Smooth muscle cell (in vitro differentiated cells): ENCODE measurements around the gene ARHGAP40. TPM values are rescaled to one million over a fixed set of nuclear protein-coding genes. Genes with fewer than 3 reads are reported as not detected.

Source experiments
- DNase-seq: peaks from one replicate; lab custom pipeline; 2025; ENCODE audit not compliant: unreplicated experiment; lab: John Stamatoyannopoulos, UW
- H2AFZ ChIP-seq: fragments of 200-600 bp; sonication (generic); 2 replicates; pipeline ENCODE4 v1.6.0; 2016; ENCODE audit warnings: antibody characterized with exemption, low read depth, mild to moderate bottlenecking
- H3F3A ChIP-seq: fragments of 200-600 bp; sonication (generic); 2 replicates; pipeline ENCODE4 v1.6.0; 2017; ENCODE audit warnings: antibody characterized with exemption, low read depth
- H3K27ac ChIP-seq: fragments of 200-600 bp; sonication (generic); 2 replicates; pipeline ENCODE4 v1.5.1; 2016; ENCODE audit warnings: low read depth, mild to moderate bottlenecking
- H3K27me3 ChIP-seq: fragments of 200-600 bp; sonication (generic); 2 replicates; pipeline ENCODE4 v1.6.1; 2016; ENCODE audit warnings: low read depth, mild to moderate bottlenecking
- H3K36me3 ChIP-seq: fragments of 200-600 bp; sonication (generic); 2 replicates; pipeline ENCODE4 v1.5.1; 2016; ENCODE audit warnings: low read depth
- H3K4me1 ChIP-seq: fragments of 200-600 bp; sonication (generic); 2 replicates; pipeline ENCODE4 v1.5.1; 2016; ENCODE audit warnings: low read depth
- H3K4me2 ChIP-seq: fragments of 200-600 bp; sonication (generic); 2 replicates; pipeline ENCODE4 v1.6.0; 2016; ENCODE audit warnings: mild to moderate bottlenecking
- H3K4me3 ChIP-seq: fragments of 200-600 bp; sonication (generic); 2 replicates; pipeline ENCODE4 v1.5.1; 2016; ENCODE audit warnings: mild to moderate bottlenecking
- H3K79me2 ChIP-seq: fragments of 200-600 bp; sonication (generic); 2 replicates; pipeline ENCODE4 v1.6.0; 2016; ENCODE audit warnings: low read depth, mild to moderate bottlenecking
- H3K9ac ChIP-seq: fragments of 200-600 bp; sonication (generic); 2 replicates; pipeline ENCODE4 v1.6.0; 2016; ENCODE audit warnings: low read depth
- H3K9me3 ChIP-seq: fragments of 200-600 bp; sonication (generic); replicated peaks from 2 replicates; pipeline ENCODE4 v1.5.1; 2016; ENCODE audit warnings: low read depth
- H4K20me1 ChIP-seq: fragments of 200-600 bp; sonication (generic); 2 replicates; pipeline ENCODE4 v1.6.0; 2016; ENCODE audit warnings: low read depth
- WGBS: methylation state at CpG from one replicate; pipeline ENCODE4 v1.1.7; 2016; ENCODE audit warnings: low lambda C conversion rate; 5-methylcytosine and 5-hydroxymethylcytosine counted together
- polyA plus RNA-seq: library from polyadenylated mRNA; unstranded; fragments of >200 nt; fragmentation: Nextera tagmentation; extraction: Ambion mirVana; gene quantifications from 2 replicates; pipeline ENCODE4 v1.2.1, GENCODE V29; 2016
- total RNA-seq: library from RNA; depleted of rRNA; stranded (reverse); fragments of >200 nt; gene quantifications from 2 replicates; pipeline ENCODE4 v1.2.3, GENCODE V29; 2014
- TF ChIP-seq, protein P1 (sequence below): fragments of 200-600 bp; sonication (generic); IDR thresholded peaks from 2 replicates; pipeline ENCODE4 v1.5.1; 2017; ENCODE audit warnings: borderline replicate concordance, mild to moderate bottlenecking, antibody characterized with exemption; ENCODE audit not compliant: insufficient read depth, poor library complexity, severe bottlenecking

The ARHGAP40 gene
- total and polyA plus RNA-seq, 2 experiments from 2014 or later, result 0.22 TPM; not detected in 1

DNA sequence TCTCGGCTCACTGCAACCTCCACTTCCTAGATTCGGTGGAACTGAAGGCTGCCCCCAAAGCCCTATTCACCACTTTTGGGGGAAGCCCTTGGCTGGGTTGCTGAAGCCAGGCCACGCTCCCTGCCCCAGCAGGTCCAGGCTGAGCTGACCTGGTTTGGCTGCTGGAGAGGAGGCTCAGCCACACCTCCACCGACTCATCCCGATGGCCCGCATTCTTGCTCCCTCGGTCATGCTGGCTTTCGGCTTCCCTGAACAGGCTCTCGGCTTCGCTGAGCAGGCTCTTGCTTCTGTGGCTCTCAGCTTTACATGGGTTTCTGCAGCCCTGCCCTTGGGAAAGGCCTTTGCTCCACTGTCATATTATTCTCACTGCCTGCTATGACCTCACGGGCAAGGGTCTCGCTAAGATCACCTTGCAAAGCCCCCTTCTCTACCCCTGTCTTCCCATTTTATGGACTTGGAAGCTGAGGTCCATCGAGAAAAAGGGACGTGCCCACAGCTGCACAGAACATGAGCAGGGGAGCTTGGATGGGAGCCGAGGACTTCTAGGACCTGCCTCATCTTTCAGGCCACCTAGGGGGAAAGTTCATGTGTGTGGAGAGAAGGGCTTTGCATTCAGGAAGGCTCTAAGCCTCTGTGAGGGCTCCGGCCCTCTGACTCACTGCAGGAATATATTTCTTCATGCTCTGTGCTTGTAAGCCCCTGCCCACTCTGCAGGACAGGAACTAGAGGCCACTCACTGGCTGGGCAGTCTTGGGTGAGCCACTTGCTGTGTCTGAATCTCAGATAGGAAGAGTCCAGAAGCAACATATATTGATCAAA lies 15.6 kb downstream of the ARHGAP40 start:
- Histone ChIP-seq H3K9ac (no peak overlapping the region), H3K27me3 (no peaks in the 10 kb centered on the region), H3K79me2 (no peaks in the 10 kb centered on the region), H3K27ac (peak overlapping the region; percentile 64), H2AFZ (no peak overlapping the region), H3K4me3 (no peak overlapping the region), H4K20me1 (no peaks in the 10 kb centered on the region), H3F3A (no peaks in the 10 kb centered on the region), H3K4me2 (peak overlapping the region; percentile 9), H3K4me1 (peaks cover 5% of the 10 kb centered on the region), H3K9me3 (no peaks in the 10 kb centered on the region), H3K36me3 (no peaks in the 10 kb centered on the region)
- TF ChIP-seq, protein P1, sequence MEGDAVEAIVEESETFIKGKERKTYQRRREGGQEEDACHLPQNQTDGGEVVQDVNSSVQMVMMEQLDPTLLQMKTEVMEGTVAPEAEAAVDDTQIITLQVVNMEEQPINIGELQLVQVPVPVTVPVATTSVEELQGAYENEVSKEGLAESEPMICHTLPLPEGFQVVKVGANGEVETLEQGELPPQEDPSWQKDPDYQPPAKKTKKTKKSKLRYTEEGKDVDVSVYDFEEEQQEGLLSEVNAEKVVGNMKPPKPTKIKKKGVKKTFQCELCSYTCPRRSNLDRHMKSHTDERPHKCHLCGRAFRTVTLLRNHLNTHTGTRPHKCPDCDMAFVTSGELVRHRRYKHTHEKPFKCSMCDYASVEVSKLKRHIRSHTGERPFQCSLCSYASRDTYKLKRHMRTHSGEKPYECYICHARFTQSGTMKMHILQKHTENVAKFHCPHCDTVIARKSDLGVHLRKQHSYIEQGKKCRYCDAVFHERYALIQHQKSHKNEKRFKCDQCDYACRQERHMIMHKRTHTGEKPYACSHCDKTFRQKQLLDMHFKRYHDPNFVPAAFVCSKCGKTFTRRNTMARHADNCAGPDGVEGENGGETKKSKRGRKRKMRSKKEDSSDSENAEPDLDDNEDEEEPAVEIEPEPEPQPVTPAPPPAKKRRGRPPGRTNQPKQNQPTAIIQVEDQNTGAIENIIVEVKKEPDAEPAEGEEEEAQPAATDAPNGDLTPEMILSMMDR, result no peak
- no peak for DNase-seq
- 48% methylated on average over 16 of the region's 16 CpGs for WGBS

DNA sequence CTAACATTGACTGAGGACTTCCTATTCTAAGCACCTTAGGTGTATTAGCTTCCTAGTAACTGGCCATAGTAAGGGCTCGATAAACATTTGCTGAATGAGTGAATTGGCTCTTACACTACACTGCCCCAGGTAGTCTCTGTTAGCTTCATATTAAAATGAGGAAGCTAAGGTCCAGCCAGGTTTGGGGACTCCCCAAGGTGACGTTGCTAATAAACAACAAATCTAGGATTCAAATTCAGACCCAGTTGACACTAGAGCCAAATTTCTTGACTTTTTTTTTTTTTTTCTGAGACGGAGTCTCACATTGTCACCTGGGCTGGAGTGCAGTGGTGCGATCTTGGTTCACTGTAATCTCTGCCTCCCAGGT lies 16.2 kb downstream of the ARHGAP40 start:
- WGBS, result 97% methylated on average over 4 of the region's 4 CpGs

DNA sequence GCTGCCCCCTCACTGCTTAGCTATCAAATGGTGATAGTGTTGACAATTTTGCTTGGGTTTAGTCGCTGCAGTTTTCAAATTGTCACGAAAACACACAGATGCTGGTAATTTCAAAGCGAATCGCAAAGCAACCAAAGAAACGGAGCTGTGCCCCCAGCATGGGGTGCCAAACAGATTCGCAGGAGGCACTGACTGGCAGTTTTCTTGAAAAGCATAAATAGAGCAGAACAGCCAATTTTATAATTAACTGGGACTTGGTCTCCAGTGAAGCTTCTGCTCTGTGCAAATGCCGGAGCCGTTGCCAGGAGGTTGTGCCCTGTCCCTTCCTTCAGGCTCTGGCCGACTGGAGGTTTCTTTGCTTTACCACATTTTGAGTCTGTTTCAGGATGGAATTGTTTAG lies 18.8 kb downstream of the ARHGAP40 start:
- no peak overlapping the region for H2AFZ ChIP-seq
- no peak overlapping the region for H3K9ac ChIP-seq
- peaks cover 5% of the 10 kb centered on the region for H3K4me1 ChIP-seq
- DNase-seq, result no peak
- H3K4me2 ChIP-seq, result no peak overlapping the region
- TF ChIP-seq, protein P1, result no peak
- no peak overlapping the region for H3K27ac ChIP-seq
- H3K36me3 ChIP-seq, result no peaks in the 10 kb centered on the region
- no peaks in the 10 kb centered on the region for H4K20me1 ChIP-seq
- H3K27me3 ChIP-seq, result no peaks in the 10 kb centered on the region
- H3K79me2 ChIP-seq, result no peaks in the 10 kb centered on the region
- H3K9me3 ChIP-seq, result no peaks in the 10 kb centered on the region
- WGBS, result 79% methylated on average over 9 of the region's 9 CpGs
- H3K4me3 ChIP-seq, result no peak overlapping the region
- H3F3A ChIP-seq, result no peaks in the 10 kb centered on the region

More for the DNA sequence above, 16.2 kb downstream of the ARHGAP40 start:
- Histone ChIP-seq H3K4me2 (peak overlapping the region; percentile 9), H3K9me3 (no peaks in the 10 kb centered on the region), H3F3A (no peaks in the 10 kb centered on the region), H3K9ac (no peak overlapping the region), H3K4me3 (no peak overlapping the region), H3K4me1 (peaks cover 5% of the 10 kb centered on the region), H3K27ac (peak overlapping the region; percentile 64), H4K20me1 (no peaks in the 10 kb centered on the region), H3K36me3 (no peaks in the 10 kb centered on the region), H2AFZ (no peak overlapping the region), H3K79me2 (no peaks in the 10 kb centered on the region), H3K27me3 (no peaks in the 10 kb centered on the region)
- DNase-seq, result no peak
- TF ChIP-seq, protein P1, result no peak

DNA sequence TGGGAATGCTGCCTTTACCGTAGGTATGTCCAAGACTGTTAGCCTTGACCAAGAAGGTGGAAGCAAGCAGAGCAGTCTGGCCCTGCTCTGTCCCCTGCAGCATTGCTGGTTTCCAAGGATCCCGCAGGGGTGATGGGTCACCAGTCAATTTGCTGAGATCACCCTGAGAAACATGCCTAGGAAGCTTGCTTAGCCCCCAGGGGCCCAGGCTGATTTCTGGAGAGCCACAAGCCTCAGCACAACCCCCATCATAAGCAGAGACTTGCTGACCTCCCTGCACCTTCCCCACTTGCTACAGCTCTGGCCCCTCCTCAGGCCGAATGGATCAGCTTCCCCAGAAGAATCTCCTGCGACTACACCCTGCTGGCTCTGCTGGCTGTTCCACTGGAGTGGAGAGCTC lies 21.5 kb downstream of the ARHGAP40 start:
- Histone ChIP-seq H3K79me2 (no peaks in the 10 kb centered on the region), H3K4me2 (no peak overlapping the region), H3K27ac (no peak overlapping the region), H3K36me3 (no peaks in the 10 kb centered on the region), H3F3A (no peaks in the 10 kb centered on the region), H2AFZ (no peak overlapping the region), H3K9me3 (no peaks in the 10 kb centered on the region), H4K20me1 (no peaks in the 10 kb centered on the region), H3K4me1 (peaks cover 5% of the 10 kb centered on the region), H3K4me3 (no peak overlapping the region), H3K27me3 (no peaks in the 10 kb centered on the region), H3K9ac (no peak overlapping the region)
- WGBS, result 70% methylated on average over 4 of the region's 4 CpGs
- TF ChIP-seq, protein P1, result no peak
- DNase-seq, result no peak
